Right renal cortex interstitium (tissue), 3 donors: Measurements from ENCODE around the gene CDK15. TPM values are rescaled to one million over a fixed set of nuclear protein-coding genes. Genes with fewer than 3 reads are reported as not detected.
"Not testable (repeated sequence)": the region's sequence is repeated elsewhere in the genome, so short reads cannot be mapped to it uniquely, and the experiment has no call there.

Experiments
- DNase-seq, 3 donors: peaks; one replicate each; pipeline ENCODE4 v3.0.0-alpha.2; 2013; ENCODE audit warnings: low read depth in 3 of 3, low spot score in 2 of 3
- polyA plus RNA-seq, 3 donors: library from polyadenylated mRNA; unstranded; fragments of 120-200 nt; gene quantifications; one replicate each; pipeline ENCODE4 v1.2.1, GENCODE V29; 2013; ENCODE audit not compliant: insufficient read length in 3 of 3

The CDK15 gene
- polyA plus RNA-seq, 3 donors = 0.91 to 2.0 (median 1.1) TPM

- no peak for DNase-seq
Observed at GRCh38 chr2:201788371-201788770, 18.0 kb upstream of the CDK15 start.

GRCh38 chr2:201789395-201789794, 16.9 kb upstream of the CDK15 start:
- DNase-seq = no peak

GRCh38 chr2:201790291-201790690, 16.0 kb upstream of the CDK15 start:
- DNase-seq = no peak

- DNase-seq = no peak
Observed at GRCh38 chr2:201790989-201791388, 15.3 kb upstream of the CDK15 start.

GRCh38 chr2:201793631-201794030, 12.7 kb upstream of the CDK15 start:
- no peak for DNase-seq

GRCh38 chr2:201794294-201794693, 12.0 kb upstream of the CDK15 start:
- DNase-seq = no peak

- no peak for DNase-seq
Observed at GRCh38 chr2:201795607-201796477, 10.5 kb upstream of the CDK15 start.

GRCh38 chr2:201796478-201796865, 9.9 kb upstream of the CDK15 start:
- DNase-seq = no peak

GRCh38 chr2:201797175-201797840, 9.0 kb upstream of the CDK15 start:
- no peak for DNase-seq

GRCh38 chr2:201798252-201798913, 8.0 kb upstream of the CDK15 start:
- DNase-seq = no peak

GRCh38 chr2:201798914-201799285, 7.4 kb upstream of the CDK15 start:
- DNase-seq = not testable (repeated sequence)

- no peak for DNase-seq
Observed at GRCh38 chr2:201807452-201807999, 1.2 kb downstream of the CDK15 start.

GRCh38 chr2:201808027-201808426, 1.7 kb downstream of the CDK15 start:
- DNase-seq = peak in 1 of 3 donors; percentile 66

- no peak for DNase-seq
Observed at GRCh38 chr2:201809633-201810032, 3.3 kb downstream of the CDK15 start.

GRCh38 chr2:201810604-201811003, 4.3 kb downstream of the CDK15 start:
- DNase-seq = not testable (repeated sequence)

GRCh38 chr2:201813996-201814760, 7.8 kb downstream of the CDK15 start:
- no peak for DNase-seq

GRCh38 chr2:201816657-201817575, 10.6 kb downstream of the CDK15 start:
- DNase-seq = no peak

GRCh38 chr2:201820383-201821007, 14.2 kb downstream of the CDK15 start:
- no peak for DNase-seq

GRCh38 chr2:201821080-201821479, 14.7 kb downstream of the CDK15 start:
- DNase-seq = no peak
